ENCODE measurements around the gene PI4KB.

The PI4KB gene

GRCh38 chr1:151364996-151365395 lies 37.8 kb upstream of the PI4KB start:
- H3K4me2 ChIP-seq (ENCODE audit: low read length): no peak overlapping the region
- no peak overlapping the region for H3K27ac ChIP-seq (ENCODE audit: low read depth, low read length)
- H3K36me3 ChIP-seq (ENCODE audit: control insufficient read depth, low read length): no peaks in the 10 kb centered on the region
- H3K4me1 ChIP-seq (ENCODE audit: control insufficient read depth, low read length): no peaks in the 10 kb centered on the region
- H3F3A ChIP-seq (ENCODE audit: control insufficient read depth, insufficient read depth): no peaks in the 10 kb centered on the region
- H3K27me3 ChIP-seq (ENCODE audit: control insufficient read depth, low read length): no peaks in the 10 kb centered on the region
- no peak overlapping the region for H3K4me3 ChIP-seq (ENCODE audit: low read length)
- H3K9me2 ChIP-seq (replicated peaks; ENCODE audit: control insufficient read depth, low read length): no peaks in the 10 kb centered on the region
- H3K79me2 ChIP-seq (ENCODE audit: control insufficient read depth, low read length): no peaks in the 10 kb centered on the region
- TF ChIP-seq EZH2phosphoT487 (IDR thresholded peaks at IDR 0.05; ENCODE audit: borderline replicate concordance, low read length) (no peak), CTCF (IDR thresholded peaks at IDR 0.05; ENCODE audit: low read depth, low read length, poor library complexity, severe bottlenecking) (no peak)
- peaks cover 15% of the 10 kb centered on the region for H3K9me3 ChIP-seq (ENCODE audit: control insufficient read depth, insufficient read depth, low read length)
- no peaks in the 10 kb centered on the region for H4K20me1 ChIP-seq (ENCODE audit: control insufficient read depth, insufficient read depth, low read depth, low read length)

- no peaks in the 10 kb centered on the region for H3K79me2 ChIP-seq (ENCODE audit: control insufficient read depth, low read length)
- H3K4me3 ChIP-seq (ENCODE audit: low read length): no peak overlapping the region
- H3K27ac ChIP-seq (ENCODE audit: low read depth, low read length): no peak overlapping the region
- no peaks in the 10 kb centered on the region for H3K9me2 ChIP-seq (replicated peaks; ENCODE audit: control insufficient read depth, low read length)
- no peaks in the 10 kb centered on the region for H3K4me1 ChIP-seq (ENCODE audit: control insufficient read depth, low read length)
- no peaks in the 10 kb centered on the region for H3K27me3 ChIP-seq (ENCODE audit: control insufficient read depth, low read length)
- H3K4me2 ChIP-seq (ENCODE audit: low read length): no peak overlapping the region
- H4K20me1 ChIP-seq (ENCODE audit: control insufficient read depth, insufficient read depth, low read depth, low read length): no peaks in the 10 kb centered on the region
- H3F3A ChIP-seq (ENCODE audit: control insufficient read depth, insufficient read depth): no peaks in the 10 kb centered on the region
- no peaks in the 10 kb centered on the region for H3K36me3 ChIP-seq (ENCODE audit: control insufficient read depth, low read length)
- H3K9me3 ChIP-seq (ENCODE audit: control insufficient read depth, insufficient read depth, low read length): peaks cover 15% of the 10 kb centered on the region
- no peak for TF ChIP-seq CTCF (IDR thresholded peaks at IDR 0.05; ENCODE audit: low read depth, low read length, poor library complexity, severe bottlenecking)
- no peak for TF ChIP-seq EZH2phosphoT487 (IDR thresholded peaks at IDR 0.05; ENCODE audit: borderline replicate concordance, low read length)
Observed at GRCh38 chr1:151362308-151363155, 35.3 kb upstream of the PI4KB start.

GRCh38 chr1:151361883-151362282 lies 34.7 kb upstream of the PI4KB start:
- Histone ChIP-seq H3K9me2 (replicated peaks; ENCODE audit: control insufficient read depth, low read length) (no peaks in the 10 kb centered on the region), H4K20me1 (ENCODE audit: control insufficient read depth, insufficient read depth, low read depth, low read length) (no peaks in the 10 kb centered on the region), H3K79me2 (ENCODE audit: control insufficient read depth, low read length) (no peaks in the 10 kb centered on the region), H3K4me2 (ENCODE audit: low read length) (no peak overlapping the region), H3K4me1 (ENCODE audit: control insufficient read depth, low read length) (no peaks in the 10 kb centered on the region), H3F3A (ENCODE audit: control insufficient read depth, insufficient read depth) (no peaks in the 10 kb centered on the region), H3K36me3 (ENCODE audit: control insufficient read depth, low read length) (no peaks in the 10 kb centered on the region), H3K4me3 (ENCODE audit: low read length) (no peak overlapping the region), H3K9me3 (ENCODE audit: control insufficient read depth, insufficient read depth, low read length) (peaks cover 15% of the 10 kb centered on the region), H3K27me3 (ENCODE audit: control insufficient read depth, low read length) (no peaks in the 10 kb centered on the region), H3K27ac (ENCODE audit: low read depth, low read length) (no peak overlapping the region)
- TF ChIP-seq EZH2phosphoT487 (IDR thresholded peaks at IDR 0.05; ENCODE audit: borderline replicate concordance, low read length): no peak

- Histone ChIP-seq H3K9me2 (replicated peaks; ENCODE audit: control insufficient read depth, low read length) (no peaks in the 10 kb centered on the region), H3K36me3 (ENCODE audit: control insufficient read depth, low read length) (no peaks in the 10 kb centered on the region), H3K27me3 (ENCODE audit: control insufficient read depth, low read length) (no peaks in the 10 kb centered on the region), H3K4me1 (ENCODE audit: control insufficient read depth, low read length) (0 out of 2 replicates have a peak, but pooled peaks cover 8% of the 10 kb centered on the region), H3K4me3 (ENCODE audit: low read length) (no peak overlapping the region), H3K27ac (ENCODE audit: low read depth, low read length) (no peak overlapping the region), H3F3A (ENCODE audit: control insufficient read depth, insufficient read depth) (peaks cover 2% of the 10 kb centered on the region; the same call in 1 of the 2 replicates), H4K20me1 (ENCODE audit: control insufficient read depth, insufficient read depth, low read depth, low read length) (no peaks in the 10 kb centered on the region), H3K4me2 (ENCODE audit: low read length) (no peak overlapping the region), H3K79me2 (ENCODE audit: control insufficient read depth, low read length) (no peaks in the 10 kb centered on the region), H3K9me3 (ENCODE audit: control insufficient read depth, insufficient read depth, low read length) (peaks cover 7% of the 10 kb centered on the region; the same call in 1 of the 2 replicates)
- TF ChIP-seq CTCF (IDR thresholded peaks at IDR 0.05; ENCODE audit: low read depth, low read length, poor library complexity, severe bottlenecking) (no peak), EZH2phosphoT487 (IDR thresholded peaks at IDR 0.05; ENCODE audit: borderline replicate concordance, low read length) (no peak)
Observed at GRCh38 chr1:151356696-151357095, 29.5 kb upstream of the PI4KB start.
